ENCODE data around the gene HBE1.

- TF ChIP-seq ZNF10 (tag by site-specific recombination; IDR thresholded peaks at IDR 0.05), result no peak
- no peak for TF ChIP-seq ZSCAN23 (tag by site-specific recombination; IDR thresholded peaks at IDR 0.05)
- no peak for TF ChIP-seq CTCF (tag by site-specific recombination; IDR thresholded peaks at IDR 0.05)
- TF ChIP-seq SETDB1 (IDR thresholded peaks at IDR 0.05; ENCODE audit: insufficient read length, low read length), result no peak
- TF ChIP-seq ZNF148 (tag by site-specific recombination; IDR thresholded peaks at IDR 0.05; ENCODE audit: borderline replicate concordance), result no peak
- no peak for TF ChIP-seq ZNF76 (tag by site-specific recombination; IDR thresholded peaks at IDR 0.05; ENCODE audit: borderline replicate concordance, low read depth)
- TF ChIP-seq ZNF658 (tag by site-specific recombination; IDR thresholded peaks at IDR 0.05), result no peak
- no peak for TF ChIP-seq ZNF768 (tag by site-specific recombination; IDR thresholded peaks at IDR 0.05)
- TF ChIP-seq ZBTB20 (tag by site-specific recombination; IDR thresholded peaks at IDR 0.05), result no peak
These were observed 3.1 kb downstream of the HBE1 start for GRCh38 chr11:5266609-5267008.

Measured in HEK293 (cell line).